GM12891 (cell line): ENCODE results near the gene NPIPA8.
"Not testable (repeated sequence)": the region's sequence is repeated elsewhere in the genome, so short reads cannot be mapped to it uniquely, and the experiment has no call there.

Source experiments
- POLR2A ChIP-seq: IDR thresholded peaks from 2 replicates; pipeline ENCODE4 v1.6.1; 2011; ENCODE audit warnings: low read depth, low read length, control low read depth
- POLR2AphosphoS5 ChIP-seq: IDR thresholded peaks from 2 replicates; pipeline ENCODE4 v1.6.1; 2011; ENCODE audit warnings: low read depth, low read length, control low read depth
- SPI1 ChIP-seq: IDR thresholded peaks from 2 replicates; pipeline ENCODE4 v1.6.1; 2011; ENCODE audit warnings: low read depth, low read length, control low read depth
- TAF1 ChIP-seq: IDR thresholded peaks from 2 replicates; pipeline ENCODE4 v1.6.1; 2011; ENCODE audit warnings: low read depth, low read length, control low read depth

DNA sequence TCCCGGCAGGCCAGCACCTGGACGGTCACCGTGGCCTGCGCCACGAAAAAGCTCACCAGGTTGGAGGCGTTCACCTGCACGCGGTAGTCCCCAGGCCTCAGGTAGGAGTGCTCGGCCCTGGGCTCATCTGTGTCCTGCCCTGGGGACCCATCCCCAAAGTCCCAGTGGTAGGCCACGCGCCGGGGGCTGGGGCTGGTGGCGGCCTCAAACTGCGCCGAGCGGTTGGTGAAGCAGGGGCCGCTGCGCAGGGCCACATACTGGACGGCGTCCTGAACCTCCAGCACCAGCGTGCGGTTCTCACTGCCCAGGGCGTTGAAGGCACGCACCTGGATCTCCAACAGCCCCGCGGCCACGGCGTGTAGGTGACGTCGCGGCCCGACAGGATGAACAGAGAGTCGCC lies 48.7 kb upstream of the NPIPA8 start:
- not testable (repeated sequence) for TF ChIP-seq POLR2AphosphoS5, POLR2A, TAF1, SPI1
